Epithelial cell of esophagus (primary cell): ENCODE results near the gene WBP1L.
"Not testable (repeated sequence)": the region's sequence is repeated elsewhere in the genome, so short reads cannot be mapped to it uniquely, and the experiment has no call there.

Experiments
- DNase-seq: peaks from one replicate; pipeline ENCODE4 v3.0.0; 2010; ENCODE audit warnings: low read depth
- H3K4me3 ChIP-seq: 2 replicates; pipeline ENCODE4 v1.5.1; 2011; ENCODE audit warnings: mild to moderate bottlenecking, low read length, control low read depth
- CTCF ChIP-seq: IDR thresholded peaks from 2 replicates; pipeline ENCODE4 v1.5.1; 2011; ENCODE audit warnings: low read depth, mild to moderate bottlenecking, low read length, control low read depth, inconsistent platforms; ENCODE audit not compliant: insufficient read depth; ENCODE audit errors: missing control alignments

Gene WBP1L

DNA sequence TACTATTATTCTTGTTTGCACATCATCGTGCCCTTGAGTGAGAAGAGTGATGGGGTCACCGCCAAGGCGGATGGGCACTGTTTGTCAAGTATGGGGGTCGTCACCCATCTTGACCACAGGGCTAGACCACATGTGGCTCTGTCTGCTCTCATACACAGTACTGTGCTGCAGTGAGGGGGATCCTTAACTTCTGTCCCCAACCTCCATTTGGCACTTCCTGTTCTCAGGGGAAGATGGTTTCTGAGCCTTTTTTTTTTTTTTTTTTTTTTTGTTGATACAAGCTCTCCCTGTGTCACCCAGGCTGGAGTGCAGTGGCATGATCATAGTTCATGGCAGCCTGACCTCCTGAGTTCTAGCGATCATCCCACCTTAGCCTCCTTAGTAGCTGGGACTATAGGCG is 13.6 kb downstream of the WBP1L start:
- no peak overlapping the region for H3K4me3 ChIP-seq
- DNase-seq = no peak

GRCh38 chr10:102758240-102758932 is 14.6 kb downstream of the WBP1L start:
- no peak for TF ChIP-seq CTCF
- no peak for DNase-seq
- no peak overlapping the region for H3K4me3 ChIP-seq

More for the DNA sequence above, 13.6 kb downstream of the WBP1L start:
- no peak for TF ChIP-seq CTCF

- DNase-seq, H3K4me3 ChIP-seq: not testable (repeated sequence)
Observed at GRCh38 chr10:102758933-102759262, 15.2 kb downstream of the WBP1L start.

- DNase-seq = no peak
- H3K4me3 ChIP-seq = no peak overlapping the region
- TF ChIP-seq CTCF = no peak
Observed at GRCh38 chr10:102759497-102760210, 15.9 kb downstream of the WBP1L start.

- H3K4me3 ChIP-seq = no peak overlapping the region
- no peak for TF ChIP-seq CTCF
- no peak for DNase-seq
Observed at GRCh38 chr10:102761981-102762380, 18.2 kb downstream of the WBP1L start.

DNA sequence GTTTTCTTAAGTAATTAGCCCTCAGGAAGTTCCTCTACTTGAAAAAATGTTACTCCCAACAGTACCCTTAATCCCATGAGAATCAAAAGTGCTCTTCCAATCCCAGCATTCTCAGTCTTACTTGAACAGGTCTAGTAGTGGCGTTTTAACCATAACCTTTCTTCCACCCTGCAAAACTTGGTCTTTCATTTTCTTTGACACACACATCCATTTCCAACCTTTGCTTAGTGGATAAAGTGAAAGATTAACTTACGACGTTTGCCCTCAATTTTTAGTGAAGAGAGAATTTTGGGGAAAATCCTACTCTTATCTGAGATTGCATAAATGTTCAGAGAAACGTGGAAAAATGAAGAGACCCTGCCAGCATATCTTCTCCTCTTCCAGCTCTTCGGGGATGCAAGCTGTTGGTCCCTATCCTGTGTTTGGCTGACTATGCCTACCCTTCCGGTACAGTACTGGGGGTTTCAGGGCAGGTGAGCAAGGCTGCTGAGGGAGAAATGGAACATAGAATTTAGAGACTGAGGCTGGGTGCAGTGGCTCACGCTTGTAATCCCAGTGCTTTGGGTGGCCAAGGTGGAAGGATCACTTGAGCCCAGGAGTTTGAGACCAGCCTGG is 18.8 kb downstream of the WBP1L start:
- no peak for DNase-seq
- no peak overlapping the region for H3K4me3 ChIP-seq
- no peak for TF ChIP-seq CTCF

DNA sequence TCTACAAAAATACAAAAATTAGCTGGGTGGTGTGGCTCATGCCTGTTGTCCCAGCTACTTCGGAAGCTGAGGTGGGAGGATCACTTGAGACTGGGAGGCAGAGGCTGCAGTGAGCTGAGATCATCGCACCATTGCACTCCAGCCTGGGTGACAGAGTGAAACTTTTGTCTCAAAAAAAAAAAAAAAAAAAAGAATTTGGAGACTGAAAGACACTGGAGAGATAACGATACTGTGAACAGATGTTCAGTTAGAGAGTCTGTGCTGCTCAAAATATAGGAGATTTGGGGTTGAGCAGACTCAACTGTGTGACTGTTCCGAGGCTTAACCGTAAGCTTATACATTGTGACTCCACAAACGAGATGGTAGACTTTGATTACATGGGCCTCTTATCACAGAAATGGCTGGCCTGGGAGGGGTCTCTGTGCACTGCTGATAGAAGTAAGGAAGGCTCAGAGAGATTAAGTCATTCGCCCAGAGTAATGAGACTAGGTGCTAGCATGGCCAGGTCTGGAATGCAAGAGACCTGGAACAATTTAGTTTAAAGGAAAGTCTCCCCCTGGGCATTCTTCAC is 19.4 kb downstream of the WBP1L start:
- H3K4me3 ChIP-seq = no peak overlapping the region
- DNase-seq = no peak
- TF ChIP-seq CTCF = no peak
